Duodenal mucosa (tissue), 2 donors: ENCODE results near the gene SUPT5H.

Experiments
- H3K27ac ChIP-seq: one replicate; pipeline ENCODE4 v1.7.0; 2013; ENCODE audit warnings: low read depth, low read length
- H3K27me3 ChIP-seq, 2 donors: one replicate each; pipeline ENCODE4 v1.7.0; 2013; ENCODE audit warnings: low read length in 2 of 2, control low read depth in 1 of 2; ENCODE audit not compliant: insufficient read depth in 2 of 2, control insufficient read depth in 1 of 2
- H3K36me3 ChIP-seq, 2 donors: one replicate each; pipeline ENCODE4 v1.7.0; 2013; ENCODE audit warnings: low read length in 2 of 2, control low read depth in 1 of 2; ENCODE audit not compliant: insufficient read depth in 2 of 2, control insufficient read depth in 1 of 2
- H3K4me1 ChIP-seq, 2 donors: one replicate each; pipeline ENCODE4 v1.7.0; 2013; ENCODE audit warnings: low read length in 2 of 2, control low read depth in 1 of 2; ENCODE audit not compliant: insufficient read depth in 2 of 2, control insufficient read depth in 1 of 2
- H3K4me3 ChIP-seq, 2 donors: one replicate each; pipeline ENCODE4 v1.7.0; 2013; ENCODE audit warnings: low read length in 2 of 2, low read depth in 1 of 2
- H3K9ac ChIP-seq, 2 donors: one replicate each; pipeline ENCODE4 v1.7.0; 2013; ENCODE audit warnings: low read length in 2 of 2, low read depth in 1 of 2
- H3K9me3 ChIP-seq, 2 donors: one replicate each; pipeline ENCODE4 v1.7.0; 2013; ENCODE audit warnings: low read length in 2 of 2, control low read depth in 1 of 2; ENCODE audit not compliant: control insufficient read depth in 1 of 2

The SUPT5H gene

GRCh38 chr19:39520541-39521484, 75.4 kb downstream of the SUPT5H start:
- H3K27me3 ChIP-seq: peaks cover 13 to 15% of the 10 kb centered on the region in 2 donors
- no peak overlapping the region for H3K9ac ChIP-seq
- H3K36me3 ChIP-seq: no peaks in the 10 kb centered on the region
- H3K4me3 ChIP-seq: no peak overlapping the region
- no peak overlapping the region for H3K27ac ChIP-seq
- no peaks in the 10 kb centered on the region for H3K9me3 ChIP-seq
- H3K4me1 ChIP-seq: no peaks in the 10 kb centered on the region

DNA sequence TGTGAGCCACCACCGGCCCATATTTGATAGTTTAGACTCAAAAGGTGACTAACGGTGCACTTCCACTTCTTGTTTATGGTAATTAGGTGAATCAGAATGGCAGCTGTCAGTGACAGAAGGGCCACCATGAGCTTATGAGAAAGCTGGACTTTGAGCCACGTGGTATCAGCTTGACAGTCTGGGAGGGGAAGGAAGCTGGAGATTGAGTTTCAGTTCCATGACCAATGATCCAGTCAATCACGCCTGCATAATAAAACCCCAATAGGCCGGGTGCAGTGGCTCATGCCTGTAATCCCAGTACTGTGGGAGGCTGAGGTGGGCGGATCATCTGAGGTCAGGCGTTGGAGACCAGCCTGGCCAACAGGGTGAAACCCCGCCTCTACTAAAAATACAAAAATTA, 79.1 kb downstream of the SUPT5H start:
- Histone ChIP-seq H3K9ac (no peak overlapping the region), H3K27me3 (no peaks in the 10 kb centered on the region), H3K27ac (no peak overlapping the region), H3K36me3 (no peaks in the 10 kb centered on the region), H3K9me3 (no peaks in the 10 kb centered on the region), H3K4me1 (no peaks in the 10 kb centered on the region), H3K4me3 (no peak overlapping the region)

- Histone ChIP-seq H3K4me1 (no peaks in the 10 kb centered on the region), H3K9me3 (no peaks in the 10 kb centered on the region), H3K27me3 (no peaks in the 10 kb centered on the region), H3K27ac (no peak overlapping the region), H3K4me3 (no peak overlapping the region), H3K36me3 (no peaks in the 10 kb centered on the region), H3K9ac (no peak overlapping the region)
These were observed 79.8 kb downstream of the SUPT5H start for GRCh38 chr19:39525205-39525604.
